K562 (cell line): ENCODE data around the gene COL4A1. TPM values are rescaled to one million over a fixed set of nuclear protein-coding genes. Genes with fewer than 3 reads are reported as not detected.

ENCODE experiments used
- ATAC-seq: fragments of 200-7000 bp; cut with Tn5 transposase; 3 replicates; pipeline ENCODE4 v1.9.1; 2020; ENCODE audit warnings: moderate library complexity
- BruUV-seq: library from RNA; stranded (reverse); fragments of 400-500 nt; replicated peaks from 2 replicates; lab custom pipeline; 2021; lab: Mats Ljungman, UMichigan
- CTCF ChIA-PET: fragments of 300-600 bp; formaldehyde crosslinking; extraction: SDS; loops from one replicate; lab custom pipeline; 2021; ENCODE audit warnings: low intra/inter-chr PET ratio; lab: Yijun Ruan, JAX
- POLR2A ChIA-PET: fragments of 300-600, 350-650 bp; sonication (Branson Sonifier 250); formaldehyde crosslinking; extraction: SDS; loops from one replicate; lab custom pipeline; 2021; ENCODE audit warnings: antibody characterized with exemption, inconsistent platforms; lab: Yijun Ruan, JAX
- DNase-seq, 4 experiments: peaks; one replicate each; pipeline versions ENCODE4 v3.0.0 to v3.0.0-alpha.2; 2011 to 2018; ENCODE audit warnings: low spot score in 3 of 4, mixed read lengths in 3 of 4; ENCODE audit errors: extremely low read depth in 1 of 4
- FAIRE-seq: peaks from 2 replicates; lab custom pipeline; 2011; peaks lifted over from hg19 to GRCh38; lab: Jason Lieb, UNC
- H2AFZ ChIP-seq: 2 replicates; pipeline ENCODE4 v1.6.0; 2011; ENCODE audit warnings: low read depth, low read length, control low read depth, inconsistent platforms
- H3K27ac ChIP-seq: fragments of 200-600 bp; 3 replicates; pipeline ENCODE4 v1.8.0; 2011; ENCODE audit warnings: low read depth, mild to moderate bottlenecking, control low read depth, inconsistent platforms, low read length, moderate library complexity, mixed read lengths; ENCODE audit errors: extremely low read depth
- H3K27me3 ChIP-seq, 2 experiments: fragments of 300-600 bp in 1 of 2; 2 replicates in 1 of 2; 3 replicates in 1 of 2; pipeline versions ENCODE4 v1.6.0 to v1.8.0; 2011; ENCODE audit warnings: inconsistent platforms in 2 of 2, low read length in 2 of 2, mild to moderate bottlenecking in 1 of 2, mixed read lengths in 1 of 2, moderate library complexity in 1 of 2; ENCODE audit not compliant: control insufficient read depth in 2 of 2, insufficient read depth in 2 of 2
- H3K36me3 ChIP-seq: fragments of 300-600 bp; 3 replicates; pipeline ENCODE4 v1.8.0; 2011; ENCODE audit warnings: mild to moderate bottlenecking, low read length, inconsistent platforms; ENCODE audit not compliant: control insufficient read depth, insufficient read depth
- H3K4me1 ChIP-seq, 2 experiments: fragments of 200-600 bp in 1 of 2; replicated peaks in 1 of 2; 2 replicates in 1 of 2; 3 replicates in 1 of 2; pipeline versions ENCODE4 v1.5.1 to v1.8.0; 2011; ENCODE audit warnings: inconsistent platforms in 2 of 2, low read length in 2 of 2, mild to moderate bottlenecking in 1 of 2, mixed read lengths in 1 of 2, moderate library complexity in 1 of 2; ENCODE audit not compliant: control insufficient read depth in 2 of 2, insufficient read depth in 2 of 2
- H3K4me2 ChIP-seq: 2 replicates; pipeline ENCODE4 v1.6.1; 2011; ENCODE audit warnings: low read length, control low read depth, inconsistent platforms, mixed read lengths; ENCODE audit not compliant: insufficient read depth
- H3K4me3 ChIP-seq: fragments of 200-600 bp; sonication (generic), shearing (Covaris generic); 2 replicates; pipeline ENCODE4 v1.5.1; 2016; ENCODE audit warnings: control low read depth, inconsistent platforms
- H3K79me2 ChIP-seq: fragments of 200-600 bp; 3 replicates; pipeline ENCODE4 v1.8.0; 2011; ENCODE audit warnings: low read length, inconsistent platforms; ENCODE audit not compliant: control insufficient read depth, insufficient read depth
- H3K9ac ChIP-seq, 2 experiments: 2 replicates each; pipeline versions ENCODE4 v1.6.0 to v1.6.1; 2011; ENCODE audit warnings: low read depth in 2 of 2, low read length in 2 of 2, control low read depth in 1 of 2, inconsistent platforms in 1 of 2, mild to moderate bottlenecking in 1 of 2, mixed read lengths in 1 of 2; ENCODE audit not compliant: insufficient read depth in 1 of 2
- H3K9me1 ChIP-seq: one replicate; pipeline ENCODE4 v1.6.0; 2011; ENCODE audit warnings: inconsistent platforms, mild to moderate bottlenecking, low read length, moderate library complexity; ENCODE audit not compliant: control insufficient read depth, insufficient read depth
- H3K9me3 ChIP-seq: replicated peaks from 2 replicates; pipeline ENCODE4 v1.5.1; 2011; ENCODE audit warnings: low read depth, low read length, inconsistent platforms; ENCODE audit not compliant: control insufficient read depth, insufficient read depth
- H4K20me1 ChIP-seq: replicated peaks from 2 replicates; pipeline ENCODE4 v1.6.1; 2011; ENCODE audit warnings: low read length, inconsistent platforms, mixed read lengths; ENCODE audit not compliant: control insufficient read depth, insufficient read depth
- BRF2 ChIP-seq: IDR thresholded peaks from 3 replicates; pipeline ENCODE4 v1.6.1; 2011; ENCODE audit warnings: borderline replicate concordance, mild to moderate bottlenecking; ENCODE audit not compliant: insufficient read length, insufficient read depth
- SMAD3 ChIP-seq: fragments of 450-650 bp; formaldehyde crosslinking; conservative IDR thresholded peaks from 2 replicates; pipeline ENCODE4 v1.4.0; 2020; ENCODE audit warnings: mild to moderate bottlenecking
- SMC3 ChIP-seq: conservative IDR thresholded peaks from 2 replicates; pipeline ENCODE4 v1.6.1; 2011; ENCODE audit warnings: low read depth, low read length, improper control_type of control experiment; ENCODE audit not compliant: insufficient read depth
- ZNF384 ChIP-seq: IDR thresholded peaks from 2 replicates; pipeline ENCODE4 v1.6.1; 2012; ENCODE audit warnings: low read depth, low read length, improper control_type of control experiment
- ZNF639 ChIP-seq, 2 experiments: fragments of 200-800 bp in 1 of 2; sonication (Bioruptor generic) in 1 of 2; sonication (generic) in 1 of 2; formaldehyde crosslinking in 1 of 2; IDR thresholded peaks in 1 of 2; conservative IDR thresholded peaks in 1 of 2; 2 replicates each; pipeline versions ENCODE4 v1.5.0 to v1.6.1; 2016 to 2020; ENCODE audit warnings: missing compliant biosample characterization in 1 of 2, missing genetic modification characterization in 1 of 2, missing genetic modification reagents in 1 of 2
- ZNF655 ChIP-seq: fragments of 250-450 bp; sonication (Bioruptor Pico); IDR thresholded peaks from 2 replicates; pipeline ENCODE4 v1.5.0; 2021
- ZNF740 ChIP-seq, 3 experiments: fragments of 200-800 bp in 1 of 3; sonication (Bioruptor generic) in 1 of 3; sonication (generic) in 1 of 3; formaldehyde crosslinking in 1 of 3; IDR thresholded peaks; 2 replicates each; pipeline versions ENCODE4 v1.6.1 to v1.8.0; 2016 to 2022; ENCODE audit warnings: mild to moderate bottlenecking in 2 of 3, missing compliant biosample characterization in 2 of 3, missing genetic modification characterization in 2 of 3, missing genetic modification reagents in 1 of 3
- WGBS: fragments of 100-300 bp; shearing (Covaris generic); methylation state at CpG from one replicate; pipeline ENCODE4 v1.1.6; 2016; ENCODE audit warnings: low coverage, mixed read lengths; ENCODE audit not compliant: insufficient coverage; ENCODE audit errors: missing lambda C conversion rate; 5-methylcytosine and 5-hydroxymethylcytosine counted together
- in situ Hi-C: fragments of 300-500 bp; cut with MboI; formaldehyde crosslinking; loops from 4 replicates; pipeline ENCODE4 v1.15.0; 2018; ENCODE audit warnings: inconsistent platforms, mixed read lengths
- intact Hi-C: fragments of 100-400 bp; cut with micrococcal nuclease; formaldehyde crosslinking; loops from 2 replicates; pipeline ENCODE4 v1.14.2; 2022
- polyA plus RNA-seq, 8 experiments: library from polyadenylated mRNA; depleted of rRNA in 4 of 8; stranded (reverse) in 5 of 8; unstranded in 3 of 8; fragments of >200 nt; fragmentation: Nextera tagmentation in 2 of 8; fragmentation: Illumina TruSeq in 1 of 8; extraction: Ambion mirVana in 2 of 8; extraction: Trizol in 1 of 8; gene quantifications; 2 replicates each; pipeline versions ENCODE4 v1.2.1 to v1.2.3, GENCODE V29; 2011 to 2014; ENCODE audit warnings: inconsistent platforms in 1 of 8, missing spikeins in 1 of 8
- total RNA-seq, 7 experiments: library from RNA; depleted of rRNA in 6 of 7; stranded (reverse); fragments of >200 nt in 6 of 7; fragmentation: Illumina TruSeq in 2 of 7; extraction: Trizol in 2 of 7; gene quantifications; 2 replicates each; pipeline versions ENCODE4 v1.2.1 to v1.2.3, GENCODE V29; 2011 to 2021; ENCODE audit warnings: low replicate concordance in 1 of 7

COL4A1 gene
- total and polyA plus RNA-seq, 9 of the 15 experiments (the other 6 are each of a cell fraction or from before 2014, with no cell fraction given) = 0.35 TPM; not detected in 8

- TF ChIP-seq ZNF740 (CRISPR knock-in tag; IDR thresholded peaks at IDR 0.05) = no peak
- no peak for TF ChIP-seq ZNF740 (tag; IDR thresholded peaks at IDR 0.05)
- no peak for TF ChIP-seq SMC3
- TF ChIP-seq ZNF655 = no peak
- TF ChIP-seq SMAD3 (CRISPR knock-in tag) = no peak
- TF ChIP-seq ZNF384 = no peak
These were observed 180.5 kb downstream of the COL4A1 start (continued) for GRCh38 chr13:110126391-110126961.

- Histone ChIP-seq H3K79me2 (no peaks in the 10 kb centered on the region), H3K4me2 (no peak overlapping the region), H4K20me1 (no peaks in the 10 kb centered on the region; the same call in 1 of the 2 replicates), H3K27ac (no peak overlapping the region), H3K4me1 (no peaks in the 10 kb centered on the region), H3K27me3 (peaks cover 8 to 52% of the 10 kb centered on the region in 2 experiments; a peak in 3 of 5 replicates), H3K9me1 (no peaks in the 10 kb centered on the region), H3K4me3 (no peak overlapping the region), H3K36me3 (no peaks in the 10 kb centered on the region), H3K9me3 (no peaks in the 10 kb centered on the region), H2AFZ (no peak overlapping the region), H3K9ac (no peak overlapping the region)
- in situ Hi-C loops (no loop called here), intact Hi-C loops (no loop called here)
- no peak for FAIRE-seq
- no peak for DNase-seq
- ChIA-PET POLR2A (no interaction called here), CTCF (no interaction called here)
- 0% methylated on average over 10 of the region's 10 CpGs for WGBS
- TF ChIP-seq BRF2 = no peak
- TF ChIP-seq ZNF639 (CRISPR knock-in tag; conservative IDR thresholded peaks at IDR 0.05 in 1 of 2, IDR thresholded peaks at IDR 0.05 in 1 of 2) = no peak
- BruUV-seq = no TSS peak
- no peak for ATAC-seq
These were observed 181.2 kb downstream of the COL4A1 start for GRCh38 chr13:110125613-110126272.
